Renal cortex interstitium (tissue), 11 donors: ENCODE data around the gene DPYD. TPM values are rescaled to one million over a fixed set of nuclear protein-coding genes. Genes with fewer than 3 reads are reported as not detected.

Source experiments
- DNase-seq, 11 donors: peaks; one replicate each; pipeline ENCODE4 v3.0.0-alpha.2; 2013; ENCODE audit warnings: low read depth in 9 of 11, low spot score in 4 of 11; ENCODE audit errors: extremely low read depth in 1 of 11
- polyA plus RNA-seq, 3 donors: library from polyadenylated mRNA; unstranded; fragments of 120-200 nt; gene quantifications; one replicate each; pipeline ENCODE4 v1.2.1, GENCODE V29; 2013; ENCODE audit not compliant: insufficient read length in 3 of 3

Gene DPYD
- polyA plus RNA-seq, 3 donors: 11.6 to 13.0 (median 13.0) TPM

DNA sequence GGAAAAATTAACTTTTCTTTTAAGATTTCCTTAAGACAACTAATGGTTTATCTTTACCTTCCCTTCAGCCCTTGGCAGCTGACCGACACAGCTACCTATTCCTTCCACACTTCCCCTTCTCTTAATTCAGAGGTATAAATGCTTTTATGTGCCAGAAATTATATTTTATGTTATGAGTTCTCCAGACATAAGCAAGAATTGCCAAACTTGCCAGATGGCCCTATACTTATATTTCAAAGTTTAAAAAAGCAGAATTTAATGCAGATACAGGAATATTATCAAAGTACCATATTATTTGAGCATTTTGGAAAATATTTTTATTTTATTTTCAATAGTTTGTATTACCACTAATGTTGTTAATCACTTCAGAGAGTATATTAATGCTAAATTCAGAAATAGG lies 754.2 kb downstream of the DPYD start:
- DNase-seq: no peak

DNA sequence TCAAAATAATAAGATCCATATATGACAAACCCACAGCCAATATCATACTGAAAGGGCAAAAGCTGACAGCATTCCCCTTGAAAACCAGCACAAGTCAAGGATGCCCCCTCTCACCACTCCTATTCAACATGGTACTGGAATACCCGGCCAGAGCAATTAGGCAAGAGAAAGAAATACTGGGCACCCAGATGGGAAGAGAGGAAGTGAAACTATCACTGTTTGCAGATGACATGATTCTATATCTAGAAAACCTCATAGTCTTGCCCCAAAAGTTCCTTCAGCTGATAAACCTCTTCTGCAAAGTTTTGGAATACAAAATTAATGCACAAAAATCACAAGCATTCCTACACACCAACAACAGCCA lies 756.6 kb downstream of the DPYD start:
- DNase-seq: no peak

GRCh38 chr1:97163591-97164275 lies 757.1 kb downstream of the DPYD start:
- no peak for DNase-seq

DNA sequence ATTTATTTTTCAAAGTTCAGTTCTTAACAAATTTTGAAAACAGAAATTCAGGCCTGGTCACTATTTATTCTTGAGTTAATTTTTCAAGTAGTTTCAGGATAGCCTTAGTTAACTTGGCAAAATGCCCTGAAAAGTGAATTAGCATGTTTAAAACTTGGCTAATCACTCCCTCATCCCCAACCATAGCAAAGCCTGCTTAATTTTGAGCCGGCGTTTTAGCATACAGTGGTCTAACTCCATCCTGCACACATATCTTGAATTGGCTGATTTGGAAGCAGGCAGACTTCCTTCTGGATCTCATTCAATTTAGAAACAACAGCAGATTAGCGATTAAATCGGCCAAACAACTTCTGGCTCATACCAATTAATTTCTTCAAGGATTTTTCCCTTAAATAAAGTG lies 760.0 kb downstream of the DPYD start:
- DNase-seq: no peak

GRCh38 chr1:97159342-97159741 lies 761.5 kb downstream of the DPYD start:
- DNase-seq: no peak

DNA sequence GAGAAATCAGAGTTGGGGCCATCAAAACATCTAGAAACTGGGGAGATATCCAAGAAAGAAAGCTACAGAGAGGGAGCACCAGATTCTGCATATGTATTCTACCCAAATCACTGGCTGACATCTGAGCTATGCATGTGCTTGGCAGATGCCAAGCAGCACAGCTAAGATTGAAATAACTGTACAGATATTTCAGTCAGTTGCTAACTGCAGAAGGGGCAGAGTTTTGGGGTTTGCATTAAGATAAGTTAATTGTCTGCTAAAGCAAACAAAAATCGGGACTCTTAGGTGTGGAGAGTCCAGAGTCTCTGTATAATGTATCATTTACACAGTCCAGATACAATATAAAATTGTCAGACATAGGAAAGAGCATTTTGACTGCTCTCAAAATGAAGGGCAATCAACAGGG lies 762.1 kb downstream of the DPYD start:
- DNase-seq: no peak

- DNase-seq: no peak
Measured at GRCh38 chr1:97157991-97158390, 762.8 kb downstream of the DPYD start.

- DNase-seq: no peak
Measured at GRCh38 chr1:97151651-97152050, 769.2 kb downstream of the DPYD start.

DNA sequence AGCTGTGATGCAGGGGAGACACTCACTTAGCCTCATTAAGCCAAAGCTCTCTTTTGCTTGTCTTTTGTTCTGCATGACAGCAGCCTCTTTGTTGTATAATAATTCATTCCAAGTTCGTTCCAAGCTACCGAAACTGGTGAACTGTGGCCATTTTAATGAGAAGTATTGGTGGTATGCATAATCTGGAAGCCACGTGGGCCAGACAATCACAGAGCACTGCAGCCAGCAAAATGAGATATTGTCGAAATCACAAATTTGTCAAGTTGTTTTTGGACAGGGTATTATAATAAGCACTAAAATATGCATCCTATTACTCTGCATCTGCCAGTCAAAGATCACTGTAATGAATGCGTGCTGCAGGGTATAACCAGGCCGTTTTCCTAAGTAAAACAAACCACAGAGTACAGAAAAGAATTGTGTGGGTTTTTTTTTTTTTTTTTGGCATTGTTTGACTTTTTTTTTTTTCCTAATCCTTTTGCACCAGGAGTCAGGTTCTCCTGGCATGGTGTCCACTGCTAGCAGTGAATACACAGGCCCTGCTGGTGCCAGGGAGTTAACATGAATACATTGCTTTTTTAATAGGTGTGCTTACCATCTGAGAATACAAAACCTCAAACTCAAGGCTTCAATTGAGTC lies 775.4 kb downstream of the DPYD start:
- no peak for DNase-seq

DNA sequence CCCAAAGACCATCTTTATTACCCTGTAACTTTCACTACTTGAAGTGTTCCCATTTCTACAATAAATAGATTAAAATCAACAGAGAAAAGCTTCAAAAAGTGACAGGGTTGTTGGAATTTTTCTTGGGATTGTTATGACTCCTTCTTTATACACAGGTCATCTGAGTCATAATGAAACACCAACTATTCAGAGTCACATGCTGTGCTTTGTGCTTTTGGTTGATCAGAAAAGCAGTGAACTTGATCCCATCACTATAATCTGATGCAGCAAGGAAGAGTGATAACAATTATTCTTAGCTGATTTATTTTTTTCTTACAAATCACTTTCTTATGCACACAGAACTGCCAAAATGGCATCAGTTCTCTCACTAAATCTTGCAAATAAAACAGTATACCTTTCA lies 776.3 kb downstream of the DPYD start:
- DNase-seq: no peak

- DNase-seq: no peak
Measured at GRCh38 chr1:97143236-97143882, 777.5 kb downstream of the DPYD start.

GRCh38 chr1:97140611-97141010 lies 780.2 kb downstream of the DPYD start:
- DNase-seq: no peak

DNA sequence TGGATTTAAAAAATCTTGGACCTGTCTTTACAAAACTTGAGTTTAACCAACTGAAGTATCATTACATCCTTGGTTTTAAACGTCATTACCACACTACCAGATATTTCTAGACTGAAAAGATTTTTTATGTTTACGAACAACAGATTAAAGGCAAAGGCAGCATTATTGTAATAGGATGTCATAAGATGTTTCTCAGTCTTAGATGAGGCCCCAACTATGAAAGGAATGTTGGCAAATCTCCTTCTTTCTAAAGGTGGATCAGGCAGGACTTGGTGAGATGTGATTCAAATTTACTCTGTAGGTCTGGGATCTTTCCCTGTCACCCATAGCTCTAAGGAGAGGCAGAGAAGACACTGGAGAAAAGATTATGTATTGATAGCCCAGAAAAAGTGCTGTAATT lies 781.3 kb downstream of the DPYD start:
- DNase-seq: no peak

- no peak for DNase-seq
Measured at GRCh38 chr1:97138515-97139032, 782.3 kb downstream of the DPYD start.

- peak; percentile 18 to 54 (median 31) for DNase-seq
Measured at GRCh38 chr1:97137862-97138514, 782.8 kb downstream of the DPYD start.

- no peak for DNase-seq
Measured at GRCh38 chr1:97136996-97137395, 783.8 kb downstream of the DPYD start.

DNA sequence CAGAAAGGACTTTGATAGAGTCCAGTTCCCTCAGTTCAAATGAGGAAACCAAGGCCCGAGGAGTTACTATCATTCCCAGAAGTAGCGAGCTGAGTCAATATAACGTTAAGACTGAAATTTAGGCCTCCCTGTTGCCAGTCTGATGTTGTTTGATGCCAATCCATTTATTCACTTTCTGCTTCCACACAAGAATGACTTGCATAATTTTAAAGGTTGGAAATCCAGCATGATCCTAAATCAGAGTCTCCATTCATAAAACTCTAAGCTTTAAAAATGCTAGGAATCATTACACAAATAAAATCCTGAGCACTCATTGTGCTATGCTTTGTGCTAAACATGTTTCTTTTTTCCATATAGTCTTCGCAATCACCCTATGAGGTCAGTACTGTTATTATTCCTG lies 784.9 kb downstream of the DPYD start:
- DNase-seq: no peak

- peak in 1 of 11 donors; percentile 9 for DNase-seq
Measured at GRCh38 chr1:97128426-97128825, 792.4 kb downstream of the DPYD start.

GRCh38 chr1:97123717-97124431 lies 797.0 kb downstream of the DPYD start:
- DNase-seq: no peak
